WTC11 (cell line): Measurements from ENCODE around the gene SLC6A9. TPM values are rescaled to one million over a fixed set of nuclear protein-coding genes. Genes with fewer than 3 reads are reported as not detected.

ENCODE experiments used
- ATAC-seq: fragments of 200-7000 bp; cut with Tn5 transposase; 2 replicates; pipeline ENCODE4 v1.10.0; 2021; ENCODE audit warnings: mild to moderate bottlenecking, moderate library complexity
- CTCF ChIA-PET: fragments of 300-600 bp; sonication (Branson Sonifier 250); formaldehyde crosslinking; loops from one replicate; lab custom pipeline; 2021; ENCODE audit warnings: antibody characterized with exemption; lab: Charles Lee
- POLR2A ChIA-PET: fragments of 350-600 bp; sonication (Branson Sonifier 250); formaldehyde crosslinking; loops from one replicate; lab custom pipeline; 2021; ENCODE audit warnings: antibody characterized with exemption; lab: Charles Lee
- DNase-seq: peaks from one replicate; pipeline ENCODE4 v3.0.0; 2021; ENCODE audit warnings: low spot score
- H3K27ac Mint-ChIP-seq: 2 replicates; pipeline ENCODE4 v1.8.0; 2021; ENCODE audit warnings: mixed read lengths
- H3K27me3 Mint-ChIP-seq: 2 replicates; pipeline ENCODE4 v1.8.0; 2021; ENCODE audit warnings: low read depth, mild to moderate bottlenecking, moderate library complexity, mixed read lengths
- H3K36me3 Mint-ChIP-seq: 2 replicates; pipeline ENCODE4 v1.8.0; 2021; ENCODE audit warnings: mixed read lengths
- H3K4me1 Mint-ChIP-seq: 2 replicates; pipeline ENCODE4 v1.8.0; 2022; ENCODE audit warnings: mixed read lengths
- H3K4me3 Mint-ChIP-seq: 2 replicates; pipeline ENCODE4 v1.8.0; 2021; ENCODE audit warnings: mild to moderate bottlenecking, moderate library complexity, mixed read lengths
- H3K9me3 Mint-ChIP-seq: 2 replicates; pipeline ENCODE4 v1.8.0; 2021; ENCODE audit warnings: mixed read lengths
- ATF2 ChIP-seq: sonication (generic); formaldehyde crosslinking; IDR thresholded peaks from 2 replicates; pipeline ENCODE4 v1.8.1; 2022; ENCODE audit warnings: low read depth, missing genetic modification reagents, borderline replicate concordance
- CREM ChIP-seq: sonication (generic); formaldehyde crosslinking; IDR thresholded peaks from 2 replicates; pipeline ENCODE4 v1.8.1; 2022; ENCODE audit warnings: mild to moderate bottlenecking, missing genetic modification reagents, moderate library complexity
- E2F5 ChIP-seq: sonication (generic); formaldehyde crosslinking; IDR thresholded peaks from 2 replicates; pipeline ENCODE4 v1.8.1; 2022; ENCODE audit warnings: mild to moderate bottlenecking, moderate library complexity, missing genetic modification reagents
- ESRRA ChIP-seq: sonication (generic); formaldehyde crosslinking; IDR thresholded peaks from 2 replicates; pipeline ENCODE4 v1.8.1; 2022; ENCODE audit warnings: mild to moderate bottlenecking, missing genetic modification reagents, borderline replicate concordance
- GTF2I ChIP-seq: fragments of 250-450 bp; sonication (Bioruptor Pico); conservative IDR thresholded peaks from 2 replicates; pipeline ENCODE4 v1.4.0; 2021; ENCODE audit warnings: mild to moderate bottlenecking
- JUN ChIP-seq: sonication (generic); formaldehyde crosslinking; IDR thresholded peaks from 2 replicates; pipeline ENCODE4 v1.8.0; 2023; ENCODE audit warnings: mild to moderate bottlenecking, missing genetic modification reagents
- KAT7 ChIP-seq: sonication (generic); formaldehyde crosslinking; IDR thresholded peaks from 2 replicates; pipeline ENCODE4 v1.8.1; 2023; ENCODE audit warnings: missing genetic modification reagents, mild to moderate bottlenecking, borderline replicate concordance
- MXD4 ChIP-seq: fragments of 250-450 bp; sonication (Bioruptor Pico); IDR thresholded peaks from 2 replicates; pipeline ENCODE4 v1.8.0; 2021; ENCODE audit warnings: mild to moderate bottlenecking, moderate library complexity, borderline replicate concordance
- MYBL2 ChIP-seq: sonication (generic); formaldehyde crosslinking; IDR thresholded peaks from 2 replicates; pipeline ENCODE4 v1.8.1; 2023; ENCODE audit warnings: mild to moderate bottlenecking, moderate library complexity, missing genetic modification reagents
- NFE2L1 ChIP-seq: sonication (generic); formaldehyde crosslinking; IDR thresholded peaks from 2 replicates; pipeline ENCODE4 v1.8.1; 2023; ENCODE audit warnings: missing genetic modification reagents
- NR2C2 ChIP-seq: sonication (generic); formaldehyde crosslinking; IDR thresholded peaks from 2 replicates; pipeline ENCODE4 v1.8.0; 2022; ENCODE audit warnings: mild to moderate bottlenecking, missing genetic modification reagents
- NR3C1 ChIP-seq: sonication (generic); formaldehyde crosslinking; conservative IDR thresholded peaks from 2 replicates; pipeline ENCODE4 v1.8.1; 2023; ENCODE audit warnings: low read depth, mild to moderate bottlenecking, missing genetic modification reagents
- PRDM15 ChIP-seq: sonication (generic); formaldehyde crosslinking; IDR thresholded peaks from 2 replicates; pipeline ENCODE4 v1.8.0; 2022; ENCODE audit warnings: missing genetic modification reagents
- PREB ChIP-seq: sonication (generic); formaldehyde crosslinking; IDR thresholded peaks from 2 replicates; pipeline ENCODE4 v1.8.1; 2022; ENCODE audit warnings: mild to moderate bottlenecking, missing genetic modification reagents, moderate library complexity, borderline replicate concordance
- SMAD3 ChIP-seq: sonication (generic); formaldehyde crosslinking; IDR thresholded peaks from 2 replicates; pipeline ENCODE4 v1.8.0; 2022; ENCODE audit warnings: missing genetic modification reagents, mild to moderate bottlenecking, borderline replicate concordance
- TCF7 ChIP-seq: sonication (generic); formaldehyde crosslinking; IDR thresholded peaks from 2 replicates; pipeline ENCODE4 v1.8.0; 2022; ENCODE audit warnings: mild to moderate bottlenecking, low read depth, missing genetic modification reagents, moderate library complexity
- USF1 ChIP-seq: sonication (generic); formaldehyde crosslinking; IDR thresholded peaks from 2 replicates; pipeline ENCODE4 v1.8.0; 2022; ENCODE audit warnings: mild to moderate bottlenecking, missing genetic modification reagents
- ZBTB21 ChIP-seq: sonication (generic); formaldehyde crosslinking; IDR thresholded peaks from 2 replicates; pipeline ENCODE4 v1.8.1; 2023; ENCODE audit warnings: mild to moderate bottlenecking, missing genetic modification reagents, borderline replicate concordance
- ZBTB43 ChIP-seq: sonication (generic); formaldehyde crosslinking; IDR thresholded peaks from 2 replicates; pipeline ENCODE4 v1.8.1; 2023; ENCODE audit warnings: mild to moderate bottlenecking, missing genetic modification reagents
- ZMAT4 ChIP-seq: fragments of 250-450 bp; sonication (Bioruptor Pico); IDR thresholded peaks from 2 replicates; pipeline ENCODE4 v1.9.0; 2021; ENCODE audit warnings: mild to moderate bottlenecking
- ZNF121 ChIP-seq: sonication (generic); formaldehyde crosslinking; IDR thresholded peaks from 2 replicates; pipeline ENCODE4 v1.8.0; 2023; ENCODE audit warnings: missing genetic modification reagents
- ZNF138 ChIP-seq: sonication (generic); formaldehyde crosslinking; conservative IDR thresholded peaks from 2 replicates; pipeline ENCODE4 v1.8.1; 2022; ENCODE audit warnings: mild to moderate bottlenecking, moderate library complexity, missing genetic modification reagents
- ZNF219 ChIP-seq: sonication (generic); formaldehyde crosslinking; IDR thresholded peaks from 2 replicates; pipeline ENCODE4 v1.8.0; 2023; ENCODE audit warnings: missing genetic modification reagents, mild to moderate bottlenecking, borderline replicate concordance
- ZNF263 ChIP-seq: sonication (generic); formaldehyde crosslinking; IDR thresholded peaks from 2 replicates; pipeline ENCODE4 v1.8.1; 2022; ENCODE audit warnings: low read depth, mild to moderate bottlenecking, moderate library complexity, missing genetic modification reagents
- ZNF671 ChIP-seq: fragments of 250-450 bp; sonication (Bioruptor Pico); IDR thresholded peaks from 2 replicates; pipeline ENCODE4 v1.8.0; 2021; ENCODE audit warnings: mild to moderate bottlenecking
- total RNA-seq: library from RNA; stranded (reverse); gene quantifications from 3 replicates; pipeline ENCODE4 v1.2.3, GENCODE V29; 2021
- TF ChIP-seq, protein P1 (sequence below): sonication (generic); formaldehyde crosslinking; IDR thresholded peaks from 2 replicates; pipeline ENCODE4 v1.8.0; 2022; ENCODE audit warnings: mild to moderate bottlenecking, missing genetic modification reagents

The SLC6A9 gene
- total RNA-seq, 1 experiment from 2014 or later: 14.4 TPM

DNA sequence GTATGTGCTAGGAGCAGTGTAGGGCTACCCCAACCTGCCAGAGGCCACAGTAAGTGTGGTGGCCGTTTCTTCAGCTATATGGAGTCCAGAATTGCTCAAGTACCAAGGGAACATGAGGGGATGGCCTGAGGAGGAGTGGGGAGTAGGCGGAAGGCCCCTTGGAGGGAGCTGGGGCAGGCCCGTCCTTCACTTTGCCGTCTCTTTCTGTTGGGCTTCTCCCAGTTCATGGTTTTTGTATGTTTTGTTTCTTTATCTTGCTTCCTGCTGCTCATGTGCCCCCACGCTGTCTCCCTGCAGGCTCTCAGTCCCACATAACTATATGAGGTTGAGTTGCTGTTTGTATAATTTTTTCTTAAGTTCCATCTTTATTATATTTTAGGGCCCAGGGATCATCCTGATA is 67.4 kb downstream of the SLC6A9 start:
- ATAC-seq (no peak), DNase-seq (no peak)
- CTCF ChIA-PET: interaction anchor here (1.1 kb wide), 1 partner anchor 29 kb away, joined by 3 read pairs; no protein-coding TSS in a partner anchor
- 0 out of 2 replicates have a peak, but pooled peaks cover under 1% of the 10 kb centered on the region for H3K36me3 Mint-ChIP-seq
- H3K27me3 Mint-ChIP-seq: no peaks in the 10 kb centered on the region
- no peak for TF ChIP-seq USF1 (CRISPR knock-in tag)
- TF ChIP-seq ZNF138: no peak
- no peak for TF ChIP-seq ESRRA
- no peak for TF ChIP-seq NR2C2
- no peak for TF ChIP-seq NR3C1 (CRISPR knock-in tag)
- no peak for TF ChIP-seq ZNF671 (CRISPR knock-in tag)
- no peak for TF ChIP-seq TCF7 (CRISPR knock-in tag)
- no peak for TF ChIP-seq PRDM15 (CRISPR knock-in tag)
- no peak for TF ChIP-seq ZMAT4 (CRISPR knock-in tag)
- TF ChIP-seq ZNF263 (CRISPR knock-in tag): no peak
- no peak for TF ChIP-seq SMAD3 (CRISPR knock-in tag)
- no peak for TF ChIP-seq NFE2L1 (CRISPR knock-in tag)
- no peak for TF ChIP-seq ZNF121 (CRISPR knock-in tag)
- H3K9me3 Mint-ChIP-seq: no peaks in the 10 kb centered on the region
- H3K27ac Mint-ChIP-seq: no peak overlapping the region
- no peak overlapping the region for H3K4me3 Mint-ChIP-seq
- POLR2A ChIA-PET: no interaction called here
- H3K4me1 Mint-ChIP-seq: no peaks in the 10 kb centered on the region

DNA sequence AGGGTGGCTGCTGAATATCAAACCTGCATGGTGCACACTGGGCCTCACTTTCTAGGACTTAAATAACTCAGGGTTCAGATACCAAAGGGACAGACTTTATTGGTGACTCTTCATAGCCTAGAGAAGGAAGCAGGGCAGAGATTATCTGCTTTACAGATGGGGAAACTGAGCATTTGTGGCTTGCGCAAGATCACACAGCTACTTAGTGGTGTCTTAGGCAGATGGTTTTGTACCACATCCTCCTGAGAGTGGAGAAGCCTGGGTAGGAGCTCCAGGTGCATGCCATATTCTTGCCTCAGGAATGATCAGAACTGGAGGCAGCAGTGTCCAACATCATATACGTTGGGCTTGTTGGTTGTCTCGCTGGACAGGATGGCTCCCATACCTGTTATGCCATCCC is 68.3 kb downstream of the SLC6A9 start:
- ATAC-seq (no peak), DNase-seq (no peak)
- Mint-ChIP-seq H3K4me3 (no peak overlapping the region), H3K36me3 (0 out of 2 replicates have a peak, but pooled peaks cover 2% of the 10 kb centered on the region), H3K27me3 (no peaks in the 10 kb centered on the region), H3K4me1 (no peaks in the 10 kb centered on the region), H3K9me3 (no peaks in the 10 kb centered on the region), H3K27ac (no peak overlapping the region)
- ChIA-PET CTCF (interaction anchor here (1.1 kb wide), 1 partner anchor 28 kb away, joined by 3 read pairs; no protein-coding TSS in a partner anchor), POLR2A (no interaction called here)
- TF ChIP-seq MYBL2 (CRISPR knock-in tag) (no peak), ZNF138 (no peak), PREB (CRISPR knock-in tag) (no peak), KAT7 (CRISPR knock-in tag) (no peak), TCF7 (CRISPR knock-in tag) (no peak), CREM (CRISPR knock-in tag) (no peak), ATF2 (CRISPR knock-in tag) (no peak), JUN (CRISPR knock-in tag) (no peak), ZBTB43 (CRISPR knock-in tag) (no peak), GTF2I (no peak), E2F5 (CRISPR knock-in tag) (no peak), ZBTB21 (CRISPR knock-in tag) (no peak), MXD4 (CRISPR knock-in tag) (no peak), ZNF219 (CRISPR knock-in tag) (no peak)
- TF ChIP-seq, protein P1, sequence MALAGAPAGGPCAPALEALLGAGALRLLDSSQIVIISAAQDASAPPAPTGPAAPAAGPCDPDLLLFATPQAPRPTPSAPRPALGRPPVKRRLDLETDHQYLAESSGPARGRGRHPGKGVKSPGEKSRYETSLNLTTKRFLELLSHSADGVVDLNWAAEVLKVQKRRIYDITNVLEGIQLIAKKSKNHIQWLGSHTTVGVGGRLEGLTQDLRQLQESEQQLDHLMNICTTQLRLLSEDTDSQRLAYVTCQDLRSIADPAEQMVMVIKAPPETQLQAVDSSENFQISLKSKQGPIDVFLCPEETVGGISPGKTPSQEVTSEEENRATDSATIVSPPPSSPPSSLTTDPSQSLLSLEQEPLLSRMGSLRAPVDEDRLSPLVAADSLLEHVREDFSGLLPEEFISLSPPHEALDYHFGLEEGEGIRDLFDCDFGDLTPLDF: no peak
